IMR-90 (cell line): ENCODE data around the gene GOLGA8B.

Source experiments
- BHLHE40 ChIP-seq: fragments of 150-350 bp; IDR thresholded peaks from 2 replicates; pipeline ENCODE4 v1.6.1; 2016; ENCODE audit warnings: mild to moderate bottlenecking, low read depth, low read length
- CEBPB ChIP-seq: IDR thresholded peaks from 2 replicates; pipeline ENCODE4 v1.6.1; 2012; ENCODE audit warnings: low read depth, low read length, improper control_type of control experiment
- CHD1 ChIP-seq: IDR thresholded peaks from 2 replicates; pipeline ENCODE4 v1.6.1; 2012; ENCODE audit warnings: low read depth, low read length, improper control_type of control experiment
- CTCF ChIP-seq: conservative IDR thresholded peaks from 2 replicates; pipeline ENCODE4 v1.5.1; 2012; ENCODE audit warnings: mild to moderate bottlenecking, low read depth, low read length, improper control_type of control experiment
- ELK1 ChIP-seq: fragments of 150-350 bp; IDR thresholded peaks from 2 replicates; pipeline ENCODE4 v1.6.1; 2016; ENCODE audit warnings: low read depth, mild to moderate bottlenecking, low read length, moderate library complexity, borderline replicate concordance
- MAFK ChIP-seq: IDR thresholded peaks from 2 replicates; pipeline ENCODE4 v1.6.1; 2012; ENCODE audit warnings: low read depth, low read length, improper control_type of control experiment
- MAZ ChIP-seq: IDR thresholded peaks from 2 replicates; pipeline ENCODE4 v1.6.1; 2012; ENCODE audit warnings: low read depth, mild to moderate bottlenecking, low read length, improper control_type of control experiment, moderate library complexity, borderline replicate concordance
- POLR2A ChIP-seq: IDR thresholded peaks from 2 replicates; pipeline ENCODE4 v1.6.1; 2012; ENCODE audit warnings: mild to moderate bottlenecking, low read depth, low read length
- RAD21 ChIP-seq: IDR thresholded peaks from 2 replicates; pipeline ENCODE4 v1.6.1; 2012; ENCODE audit warnings: low read length, improper control_type of control experiment
- RCOR1 ChIP-seq: IDR thresholded peaks from 2 replicates; pipeline ENCODE4 v1.6.1; 2012; ENCODE audit warnings: mild to moderate bottlenecking, low read length, improper control_type of control experiment; ENCODE audit not compliant: insufficient replicate concordance
- SMC3 ChIP-seq: fragments of 150-350 bp; IDR thresholded peaks from 2 replicates; pipeline ENCODE4 v1.6.1; 2016; ENCODE audit warnings: low read depth, mild to moderate bottlenecking, antibody characterized with exemption, low read length, moderate library complexity
- USF2 ChIP-seq: fragments of 150-350 bp; IDR thresholded peaks from 2 replicates; pipeline ENCODE4 v1.6.1; 2017; ENCODE audit warnings: mild to moderate bottlenecking, antibody characterized with exemption, low read length, low read depth

GRCh38 chr15:34603095-34603494, 19.6 kb upstream of the GOLGA8B start:
- TF ChIP-seq RCOR1 (no peak), POLR2A (no peak), CTCF (no peak), MAFK (no peak), CHD1 (no peak), MAZ (no peak), RAD21 (no peak), USF2 (no peak), ELK1 (no peak), SMC3 (no peak), CEBPB (no peak), BHLHE40 (no peak)
